HFFc6 (cell line): ENCODE data around the gene NCKAP5. TPM values are rescaled to one million over a fixed set of nuclear protein-coding genes. Genes with fewer than 3 reads are reported as not detected.

Experiments
- DNase-seq: peaks from one replicate; pipeline ENCODE4 v3.0.0-alpha.2; 2018
- H3K27ac Mint-ChIP-seq: 2 replicates; pipeline ENCODE4 v1.8.0; 2020; ENCODE audit warnings: mild to moderate bottlenecking, mixed read lengths
- H3K27me3 Mint-ChIP-seq: 2 replicates; pipeline ENCODE4 v1.8.0; 2021; ENCODE audit warnings: mild to moderate bottlenecking, moderate library complexity, mixed read lengths; ENCODE audit not compliant: insufficient read depth
- H3K36me3 Mint-ChIP-seq: 2 replicates; pipeline ENCODE4 v1.8.0; 2021; ENCODE audit warnings: low read depth, mixed read lengths
- H3K4me1 Mint-ChIP-seq: 2 replicates; pipeline ENCODE4 v1.8.0; 2020; ENCODE audit warnings: low read depth, mixed read lengths
- H3K4me3 Mint-ChIP-seq: 2 replicates; pipeline ENCODE4 v1.8.0; 2020; ENCODE audit warnings: mild to moderate bottlenecking, moderate library complexity, mixed read lengths
- H3K9me3 Mint-ChIP-seq: 2 replicates; pipeline ENCODE4 v1.8.0; 2020; ENCODE audit warnings: mild to moderate bottlenecking, mixed read lengths
- CTCF ChIP-seq: fragments of 200-600 bp; sonication (generic); IDR thresholded peaks from 2 replicates; pipeline ENCODE4 v1.5.0; 2021; ENCODE audit warnings: antibody characterized with exemption, mild to moderate bottlenecking
- total RNA-seq, 6 experiments: library from RNA; stranded (reverse); fragmentation: NEBNext Ultra II Directional; extraction: Animal tissue kit (Norgen Biotek cat#: 25700); gene quantifications; 2 replicates in 1 of 6; 3 replicates in 5 of 6; pipeline ENCODE4 v1.2.3, GENCODE V29; 2021

NCKAP5 gene
- total RNA-seq, 6 experiments from 2014 or later, result 0.31 to 4.0 (median 3.1) TPM

GRCh38 chr2:133122529-133122928 lies 445.7 kb downstream of the NCKAP5 start:
- Mint-ChIP-seq H3K36me3 (no peaks in the 10 kb centered on the region), H3K9me3 (no peaks in the 10 kb centered on the region), H3K27me3 (no peaks in the 10 kb centered on the region; the same call in 1 of the 2 replicates), H3K4me3 (no peak overlapping the region), H3K27ac (no peak overlapping the region), H3K4me1 (no peaks in the 10 kb centered on the region)
- TF ChIP-seq CTCF, result no peak
- DNase-seq, result no peak

GRCh38 chr2:133120310-133120709 lies 448.0 kb downstream of the NCKAP5 start:
- no peak for DNase-seq
- H3K4me1 Mint-ChIP-seq, result no peaks in the 10 kb centered on the region

GRCh38 chr2:133110201-133110600 lies 458.1 kb downstream of the NCKAP5 start:
- DNase-seq, result no peak
- Mint-ChIP-seq H3K4me1 (peaks cover 24% of the 10 kb centered on the region; the same call in 1 of the 2 replicates), H3K9me3 (no peaks in the 10 kb centered on the region; the same call in 1 of the 2 replicates), H3K36me3 (no peaks in the 10 kb centered on the region), H3K27ac (no peak overlapping the region), H3K4me3 (no peak overlapping the region), H3K27me3 (peaks cover 2% of the 10 kb centered on the region; the same call in 1 of the 2 replicates)
- no peak for TF ChIP-seq CTCF

More at GRCh38 chr2:133120310-133120709, 448.0 kb downstream of the NCKAP5 start:
- Mint-ChIP-seq H3K27ac (no peak overlapping the region), H3K36me3 (no peaks in the 10 kb centered on the region), H3K27me3 (no peaks in the 10 kb centered on the region; the same call in 1 of the 2 replicates), H3K4me3 (no peak overlapping the region), H3K9me3 (no peaks in the 10 kb centered on the region)
- no peak for TF ChIP-seq CTCF

GRCh38 chr2:133109772-133110171 lies 458.5 kb downstream of the NCKAP5 start:
- Mint-ChIP-seq H3K4me1 (peaks cover 24% of the 10 kb centered on the region; the same call in 1 of the 2 replicates), H3K27me3 (peaks cover 2% of the 10 kb centered on the region; the same call in 1 of the 2 replicates), H3K36me3 (no peaks in the 10 kb centered on the region), H3K4me3 (no peak overlapping the region), H3K9me3 (no peaks in the 10 kb centered on the region; the same call in 1 of the 2 replicates), H3K27ac (no peak overlapping the region)
- TF ChIP-seq CTCF, result no peak
- DNase-seq, result peak; percentile 35

- H3K27me3 Mint-ChIP-seq, result peaks cover 2% of the 10 kb centered on the region; the same call in 1 of the 2 replicates
- no peak for TF ChIP-seq CTCF
- H3K4me1 Mint-ChIP-seq, result peaks cover 24% of the 10 kb centered on the region; the same call in 1 of the 2 replicates
- H3K4me3 Mint-ChIP-seq, result no peak overlapping the region
- no peaks in the 10 kb centered on the region; the same call in 1 of the 2 replicates for H3K36me3 Mint-ChIP-seq
- no peak for DNase-seq
- no peaks in the 10 kb centered on the region; the same call in 1 of the 2 replicates for H3K9me3 Mint-ChIP-seq
- no peak overlapping the region for H3K27ac Mint-ChIP-seq
These were observed 461.0 kb downstream of the NCKAP5 start for GRCh38 chr2:133107058-133107815.
